HG03103 (cell line): ENCODE measurements around the gene ARL4D.
"Not testable (repeated sequence)": the region's sequence is repeated elsewhere in the genome, so short reads cannot be mapped to it uniquely, and the experiment has no call there.

ENCODE experiments used
- ATAC-seq: cut with Tn5 transposase; IDR thresholded peaks from one replicate; pipeline ENCODE4 v1.9.1; 2021; ENCODE audit warnings: low read depth; ENCODE audit not compliant: unreplicated experiment

Gene ARL4D

DNA sequence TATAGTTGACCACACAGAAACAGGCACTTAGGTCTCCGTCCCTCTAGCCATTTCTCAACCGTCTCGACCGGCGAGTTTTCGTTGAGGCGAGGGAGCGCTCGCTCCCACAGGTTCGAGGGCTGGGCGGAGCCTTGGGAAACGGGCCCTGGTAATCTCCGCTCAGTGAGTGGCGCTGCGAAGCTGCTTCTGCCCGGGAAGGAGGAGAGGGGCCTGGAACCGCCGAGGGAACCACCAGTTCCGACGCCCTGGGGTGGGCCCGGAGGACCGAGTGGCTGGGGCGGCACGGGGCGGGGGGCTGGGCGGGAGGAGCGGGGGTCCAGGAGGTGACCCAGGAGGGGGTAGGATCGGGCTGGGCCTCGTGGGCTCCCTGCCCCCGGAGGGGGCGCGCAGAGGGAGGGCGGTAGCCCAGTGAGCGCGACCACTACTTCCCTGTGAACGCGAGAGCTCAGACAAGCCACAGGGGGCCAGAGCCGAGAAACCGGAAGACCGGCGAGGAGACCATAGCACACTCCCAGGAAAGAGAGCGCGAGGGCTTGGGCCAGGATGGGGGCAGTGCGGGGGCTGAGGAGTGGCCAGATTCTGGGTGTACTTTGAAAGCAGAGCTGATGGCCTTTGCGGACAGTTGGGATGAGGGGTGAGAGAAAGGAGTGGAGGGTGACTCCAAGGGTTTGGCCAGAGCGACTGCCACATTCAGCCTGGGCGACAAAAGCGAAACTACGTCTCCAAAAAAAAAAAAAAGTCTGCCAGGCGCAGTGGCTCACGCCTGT is 29.9 kb upstream of the ARL4D start:
- no peak for ATAC-seq

DNA sequence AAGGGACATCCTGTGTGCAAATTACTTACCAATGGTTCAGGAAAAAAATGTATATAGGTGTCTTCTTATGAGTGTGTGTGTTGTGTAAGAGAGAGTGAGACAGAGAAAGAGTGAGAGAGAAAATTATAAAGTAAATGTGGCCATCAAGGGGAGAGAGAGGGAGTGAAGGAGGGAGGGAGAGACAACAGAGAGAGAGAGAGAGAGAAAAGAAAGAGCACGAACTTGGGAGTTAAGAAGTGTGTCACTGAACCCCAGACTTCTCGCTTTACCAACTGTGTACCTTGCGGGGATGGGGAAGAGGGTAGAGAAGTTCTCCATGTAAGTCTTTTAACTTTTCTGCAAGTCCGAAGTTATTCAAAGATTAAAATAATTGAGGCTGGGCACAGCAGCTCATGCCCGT is 28.8 kb upstream of the ARL4D start:
- ATAC-seq, result no peak

DNA sequence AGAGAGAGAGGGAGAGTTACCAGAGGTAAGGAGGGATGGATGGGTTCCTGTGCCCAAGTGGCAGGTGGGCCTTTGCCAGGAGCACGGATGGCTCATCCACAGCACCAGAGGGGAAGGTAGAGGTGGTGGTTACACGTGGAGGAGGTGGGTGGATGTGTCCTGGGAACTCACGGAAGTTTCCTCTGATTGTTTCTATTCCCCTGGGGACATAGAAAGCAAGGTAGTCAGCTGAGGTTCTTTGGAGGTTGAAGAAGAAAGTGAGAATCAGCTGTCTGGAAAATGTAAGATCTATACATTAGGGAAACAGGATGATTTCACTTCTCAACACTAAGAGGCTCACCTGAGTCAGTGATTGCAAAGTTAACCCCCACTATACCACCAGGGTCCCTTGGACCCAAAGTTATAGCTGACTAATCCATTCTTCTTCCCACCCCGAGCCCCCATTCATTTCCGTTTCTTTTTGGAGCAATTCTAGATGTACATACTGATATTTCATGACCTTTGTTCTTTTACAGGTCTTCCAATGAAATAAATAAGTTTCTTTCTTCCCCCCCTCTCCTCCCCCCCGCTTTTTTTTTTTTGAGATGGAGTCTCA is 27.5 kb upstream of the ARL4D start:
- no peak for ATAC-seq

DNA sequence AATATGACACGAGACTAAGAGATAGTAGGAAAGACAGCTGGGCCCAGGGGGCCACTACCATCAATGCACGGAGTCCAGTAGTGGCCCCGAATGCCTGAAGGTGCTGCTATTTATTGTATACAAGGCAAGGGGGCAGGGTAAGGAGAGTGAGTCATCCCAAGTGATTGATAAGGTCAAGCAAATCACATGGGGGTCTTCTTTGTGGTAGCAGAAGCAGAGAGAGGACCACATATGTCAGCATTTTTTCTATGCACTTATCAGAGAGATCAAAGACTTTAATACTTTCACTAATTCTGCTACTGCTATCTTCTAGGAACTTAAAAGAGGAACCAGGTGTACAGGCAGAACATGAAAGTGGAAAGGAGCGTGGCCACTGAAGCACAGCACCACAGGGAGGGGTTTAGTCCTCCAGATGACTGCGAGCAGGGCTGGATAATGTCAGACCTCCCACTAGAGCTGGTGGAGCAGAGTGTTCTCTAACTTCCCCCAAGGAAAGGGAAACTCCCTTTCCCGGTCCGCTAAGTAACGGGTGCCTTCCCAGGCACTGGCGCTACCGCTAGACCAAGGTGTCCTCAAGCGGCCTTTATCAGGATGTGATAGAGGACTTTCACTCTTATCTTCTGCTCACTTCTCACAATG is 26.4 kb upstream of the ARL4D start:
- ATAC-seq, result no peak

DNA sequence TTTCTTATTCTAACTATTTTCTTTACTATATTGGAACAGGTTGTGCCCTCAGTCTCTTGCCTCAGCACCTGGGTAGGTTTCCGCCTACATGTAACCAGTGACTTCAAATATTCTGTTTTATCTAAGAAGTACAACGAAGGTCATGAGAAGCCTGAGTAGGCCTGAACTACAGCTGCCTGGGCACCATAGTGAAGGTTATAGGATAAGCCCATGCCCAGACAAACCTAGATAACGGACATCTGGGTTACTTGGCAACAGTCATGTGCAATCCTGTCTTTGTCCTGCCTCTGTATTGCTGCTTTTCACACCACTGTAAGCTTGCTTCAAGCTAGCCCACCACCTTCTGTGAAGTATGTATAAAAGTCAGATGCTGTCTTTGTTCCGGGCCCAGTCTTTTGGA is 25.4 kb upstream of the ARL4D start:
- ATAC-seq, result no peak

DNA sequence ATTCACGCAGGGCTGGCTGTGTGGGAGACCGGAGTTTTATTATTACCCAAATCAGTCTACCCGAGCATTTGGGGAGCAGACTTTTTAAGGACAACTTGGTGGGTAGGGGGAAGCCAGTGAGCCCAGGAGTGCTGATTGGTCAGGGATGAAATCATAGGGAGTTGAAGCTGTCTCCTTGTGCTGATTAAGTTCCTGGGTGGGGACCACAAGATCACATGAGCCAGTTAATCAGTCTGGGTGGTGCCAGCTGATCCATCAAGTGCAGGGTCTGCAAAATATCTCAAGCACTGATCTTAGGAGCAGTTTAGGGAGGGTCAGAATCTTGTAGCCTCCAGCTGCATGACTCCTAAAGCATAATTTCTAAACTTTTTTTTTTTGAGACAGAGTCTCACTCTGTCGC is 22.9 kb upstream of the ARL4D start:
- ATAC-seq, result not testable (repeated sequence)

DNA sequence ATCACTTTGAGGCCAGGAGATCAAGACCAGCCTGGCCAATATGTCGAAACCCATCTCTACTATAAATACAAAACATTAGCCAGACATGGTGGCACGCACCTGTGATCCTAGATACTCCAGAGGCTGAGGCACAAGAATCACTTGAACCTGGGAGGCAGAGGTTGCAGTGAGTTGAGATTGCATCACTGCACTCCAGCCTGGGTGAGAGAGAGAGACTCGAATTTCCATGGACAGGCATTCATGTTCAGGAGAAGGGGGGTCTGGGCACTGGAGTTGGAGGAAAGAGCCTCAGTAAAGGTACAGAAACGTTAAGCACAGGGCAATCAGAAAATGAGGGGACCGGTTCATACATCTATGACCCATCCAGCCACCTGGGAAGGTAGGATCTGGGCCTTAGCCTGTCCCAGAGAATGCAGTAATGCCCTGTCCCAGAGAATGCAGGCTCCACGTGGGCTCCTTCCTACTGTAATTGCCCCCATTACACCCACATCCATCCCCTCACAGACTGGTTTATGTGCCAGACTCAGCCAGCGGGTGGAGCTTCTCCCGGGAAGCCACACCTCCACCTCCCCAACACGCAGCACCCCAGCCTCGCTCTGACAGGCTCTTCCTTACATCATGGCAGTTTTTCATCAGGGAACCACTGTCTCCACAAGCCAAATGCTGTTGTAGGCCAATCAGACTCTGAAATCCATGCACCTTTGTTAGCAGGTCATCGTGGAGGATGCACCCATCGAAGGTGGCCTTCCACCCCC is 21.6 kb upstream of the ARL4D start:
- ATAC-seq, result no peak

DNA sequence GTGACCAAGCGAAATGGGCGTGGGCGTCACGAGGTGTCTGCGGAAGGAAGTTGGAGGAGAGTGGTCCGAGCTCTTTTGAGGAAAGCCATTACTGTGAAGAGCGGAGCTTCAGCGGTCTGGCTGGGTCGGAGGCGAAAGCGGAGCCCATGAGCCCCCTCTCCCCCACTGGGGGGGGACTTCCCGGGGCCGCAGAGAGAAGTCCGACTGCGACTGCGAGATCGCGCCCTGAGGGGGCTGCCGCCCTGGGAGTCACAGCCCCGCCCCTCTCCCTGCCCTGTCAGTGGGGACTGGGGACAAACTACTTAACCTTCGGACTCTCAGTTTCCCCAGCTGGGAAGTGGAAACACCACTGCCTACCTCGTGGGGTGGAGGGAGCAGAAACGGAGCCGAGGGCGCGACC is 20.0 kb upstream of the ARL4D start:
- ATAC-seq, result no peak

DNA sequence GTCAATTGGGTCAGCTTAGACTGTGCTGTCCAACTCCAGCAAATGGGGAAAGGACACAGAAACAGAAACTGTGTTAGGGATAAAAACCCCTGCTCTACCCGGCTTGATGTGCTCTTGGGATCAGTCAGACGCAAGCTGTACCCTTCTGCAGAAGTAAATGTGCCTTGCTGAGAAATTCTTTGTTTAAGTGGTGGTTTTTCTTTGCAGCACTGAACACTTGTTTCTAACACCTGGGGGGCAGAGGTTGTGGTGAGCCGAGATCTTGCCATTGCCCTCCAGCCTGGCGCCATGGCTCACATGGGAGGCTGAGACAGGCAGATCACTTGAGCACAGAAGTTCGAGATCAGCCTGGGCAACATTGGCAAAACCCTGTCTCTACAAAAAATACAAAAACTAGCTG is 18.5 kb upstream of the ARL4D start:
- no peak for ATAC-seq

DNA sequence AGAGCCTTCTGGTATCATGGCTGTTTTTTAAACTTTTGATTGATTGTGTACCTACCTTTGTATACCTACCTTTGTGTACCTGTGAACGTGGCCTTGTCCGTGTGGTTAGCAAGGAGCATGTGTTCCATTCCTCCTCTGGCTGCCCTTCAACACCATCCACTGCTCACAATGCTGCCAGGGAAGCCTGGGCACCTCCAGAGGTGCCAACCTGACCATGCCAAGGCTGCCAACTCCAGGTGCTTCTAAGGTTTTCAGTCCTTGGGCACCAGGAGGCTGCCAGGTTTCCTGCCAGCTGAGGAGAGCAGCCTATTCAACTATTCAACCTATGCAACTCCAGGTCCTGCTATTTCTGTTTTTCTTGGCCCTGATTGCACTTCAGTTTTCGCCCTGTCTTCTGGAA is 17.6 kb upstream of the ARL4D start:
- no peak for ATAC-seq

DNA sequence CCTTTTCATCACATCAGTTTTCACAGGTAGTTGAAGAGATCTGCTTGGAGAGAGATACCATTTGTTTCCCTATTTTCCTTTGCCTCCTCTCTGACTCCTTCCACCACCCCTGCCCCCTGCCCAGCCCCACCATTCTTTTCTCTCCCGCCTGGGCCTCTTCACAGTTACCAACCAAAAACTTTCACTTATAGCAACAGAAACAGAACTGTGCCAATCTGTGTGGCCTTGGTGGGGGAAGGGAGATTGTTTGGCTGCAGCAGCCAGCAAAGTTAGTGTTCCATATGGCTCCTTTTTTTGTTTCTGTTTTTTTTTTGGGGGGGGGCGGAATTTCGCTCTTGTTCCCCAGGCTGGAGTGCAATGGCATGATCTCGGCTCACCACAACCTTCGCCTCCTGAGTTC is 17.2 kb upstream of the ARL4D start:
- ATAC-seq, result no peak

DNA sequence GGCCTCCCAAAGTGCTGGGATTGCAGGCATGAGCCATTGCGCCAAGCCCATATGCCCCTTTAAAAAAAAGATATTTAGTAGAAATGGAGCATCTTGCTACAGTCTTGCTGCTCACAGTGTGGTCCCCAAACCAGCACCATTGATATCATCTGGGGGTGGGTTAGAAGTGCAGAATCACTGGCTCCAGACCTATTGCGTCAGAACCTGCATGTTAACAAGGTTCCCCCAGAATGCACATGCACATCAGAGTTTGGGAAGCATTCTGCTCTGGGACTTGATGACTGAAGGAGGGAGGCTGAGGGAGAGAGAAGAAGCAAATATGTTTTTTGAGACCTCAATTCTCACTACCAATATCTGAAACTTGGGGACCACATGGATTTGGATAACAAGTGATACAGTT is 16.0 kb upstream of the ARL4D start:
- no peak for ATAC-seq

DNA sequence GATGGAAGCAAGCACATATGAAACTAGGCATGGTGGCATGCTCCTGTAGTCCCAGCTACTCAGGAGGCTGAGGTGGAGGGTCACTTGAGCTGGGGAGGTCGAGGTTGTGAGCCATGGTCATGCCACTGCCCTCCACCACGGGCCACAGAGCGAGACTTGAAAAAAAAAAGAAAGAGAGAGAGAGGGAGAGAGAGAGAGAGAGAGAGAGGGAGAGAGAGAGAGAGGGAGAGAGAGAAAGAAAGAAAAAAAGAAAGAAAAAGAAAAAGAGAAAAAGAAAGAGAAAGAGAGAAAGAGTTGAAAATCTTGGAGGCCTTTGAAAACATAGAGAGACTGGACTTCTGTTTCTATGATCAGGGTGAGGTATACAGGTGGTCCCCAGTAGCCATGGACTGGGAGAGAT is 15.4 kb upstream of the ARL4D start:
- ATAC-seq, result no peak

DNA sequence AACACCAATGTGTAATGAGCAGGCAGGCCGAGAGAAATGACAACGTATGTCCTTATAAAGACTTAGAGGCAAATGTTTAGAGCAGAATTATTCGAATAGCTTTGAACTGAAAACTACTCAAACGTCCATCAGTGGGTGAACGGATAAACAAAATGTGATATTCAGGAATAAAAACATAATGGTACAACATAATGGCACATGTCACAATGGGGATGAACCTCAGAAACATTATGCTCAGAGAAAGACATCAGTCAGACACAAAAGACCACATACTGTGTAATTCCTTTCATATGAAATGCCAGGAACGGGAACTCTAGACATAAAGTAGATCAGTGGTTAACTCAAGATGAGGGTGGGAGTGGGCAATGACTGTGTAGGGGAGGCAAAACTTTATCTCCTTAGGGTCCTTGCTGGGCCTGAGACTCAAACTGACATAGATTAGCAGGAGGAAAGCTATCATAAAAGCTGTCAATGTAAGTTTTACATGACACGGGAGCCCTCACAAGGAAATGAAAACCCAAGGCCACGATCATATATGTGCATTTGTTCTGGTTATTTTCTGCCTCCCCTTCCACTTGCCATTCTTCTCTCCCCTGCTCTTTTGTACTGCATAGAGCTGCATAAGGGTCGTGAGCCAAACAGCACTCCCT is 14.8 kb upstream of the ARL4D start:
- ATAC-seq, result no peak

DNA sequence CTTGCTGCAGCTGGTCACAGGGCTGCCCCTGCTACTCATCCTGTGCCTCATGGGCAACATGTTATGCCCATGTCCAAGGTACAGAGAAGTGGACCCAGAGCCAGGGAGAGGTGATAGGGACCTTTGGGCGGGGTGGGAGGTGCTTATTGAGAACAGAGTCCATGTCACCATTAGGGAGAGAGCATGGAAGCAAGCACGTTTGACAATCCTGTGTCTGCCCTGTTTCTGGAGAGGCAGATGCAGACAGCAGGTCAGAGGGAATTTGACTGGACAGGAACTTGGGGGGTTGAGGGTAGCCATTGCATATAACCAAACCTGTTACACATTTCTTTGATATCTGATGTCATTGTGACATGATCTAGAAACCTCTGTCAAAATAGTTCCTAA is 14.3 kb upstream of the ARL4D start:
- no peak for ATAC-seq

DNA sequence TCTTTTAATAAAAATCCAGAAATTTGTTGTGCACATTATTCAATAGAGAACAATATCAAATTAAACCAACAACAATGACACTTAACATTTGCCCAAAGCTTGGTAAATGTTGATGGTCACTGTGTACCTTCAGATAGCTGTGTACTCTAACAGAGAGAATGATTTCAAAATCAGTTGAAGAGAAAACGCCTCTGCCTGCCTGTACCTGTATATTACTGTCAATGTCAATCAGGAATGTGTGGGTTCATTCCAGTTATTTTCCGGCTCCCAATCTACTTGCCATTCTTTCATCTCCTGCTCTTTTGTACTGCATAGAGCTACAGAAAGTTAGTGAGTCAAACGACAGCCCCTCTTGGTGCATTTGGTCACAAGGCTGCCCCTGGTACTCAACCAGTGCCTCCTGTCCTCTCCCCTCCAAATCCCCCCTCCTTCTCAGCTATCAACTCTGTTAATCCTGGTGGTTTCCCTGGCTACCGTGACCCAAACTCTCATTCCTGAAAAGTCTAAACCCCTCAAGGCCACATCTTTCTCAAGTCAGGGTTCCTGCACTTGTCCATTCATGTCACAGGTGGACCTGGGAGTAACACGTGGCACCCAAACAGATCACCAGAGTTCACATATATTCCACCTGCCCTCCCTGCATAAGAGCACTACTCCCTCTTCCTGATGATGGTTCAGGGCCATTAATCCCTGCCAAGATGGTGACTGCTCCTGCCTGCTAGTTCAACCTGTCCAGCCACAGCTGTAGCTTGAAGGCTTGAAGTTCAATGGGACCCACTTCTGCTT is 13.6 kb upstream of the ARL4D start:
- no peak for ATAC-seq

DNA sequence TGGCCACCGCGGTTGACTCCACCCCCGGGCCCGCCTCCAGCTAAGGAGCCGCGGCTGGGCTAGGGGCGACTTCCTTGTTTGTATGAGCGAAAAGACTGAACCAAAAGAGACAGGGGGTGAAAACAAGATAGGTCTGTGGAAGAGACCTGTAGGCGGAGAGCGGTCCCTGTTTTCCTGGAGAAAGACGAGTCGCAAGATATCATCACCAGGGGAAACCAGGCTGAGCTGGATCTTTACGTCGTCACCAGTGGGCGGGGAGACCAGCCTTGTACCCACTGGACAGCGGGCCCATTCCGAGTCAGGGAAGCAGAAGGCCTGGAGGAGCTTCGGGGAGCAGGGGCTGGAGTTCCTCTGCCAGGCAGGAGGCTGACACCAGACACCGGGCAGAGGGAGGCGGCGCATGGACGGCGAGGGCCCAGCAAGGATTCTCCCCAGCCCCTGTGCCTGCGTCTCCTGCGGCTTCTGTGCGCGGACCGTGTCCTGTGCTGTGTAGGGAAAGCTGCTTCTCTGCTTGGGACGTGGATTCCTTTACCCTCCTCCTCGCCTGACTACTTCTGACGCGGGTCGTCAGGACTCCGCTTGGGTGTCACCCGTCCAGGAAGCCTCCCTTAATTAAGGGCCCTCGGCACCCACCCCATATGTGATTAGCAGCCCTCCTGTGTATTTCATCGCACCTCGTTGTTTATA is 10.3 kb upstream of the ARL4D start:
- peak; percentile 57 for ATAC-seq

DNA sequence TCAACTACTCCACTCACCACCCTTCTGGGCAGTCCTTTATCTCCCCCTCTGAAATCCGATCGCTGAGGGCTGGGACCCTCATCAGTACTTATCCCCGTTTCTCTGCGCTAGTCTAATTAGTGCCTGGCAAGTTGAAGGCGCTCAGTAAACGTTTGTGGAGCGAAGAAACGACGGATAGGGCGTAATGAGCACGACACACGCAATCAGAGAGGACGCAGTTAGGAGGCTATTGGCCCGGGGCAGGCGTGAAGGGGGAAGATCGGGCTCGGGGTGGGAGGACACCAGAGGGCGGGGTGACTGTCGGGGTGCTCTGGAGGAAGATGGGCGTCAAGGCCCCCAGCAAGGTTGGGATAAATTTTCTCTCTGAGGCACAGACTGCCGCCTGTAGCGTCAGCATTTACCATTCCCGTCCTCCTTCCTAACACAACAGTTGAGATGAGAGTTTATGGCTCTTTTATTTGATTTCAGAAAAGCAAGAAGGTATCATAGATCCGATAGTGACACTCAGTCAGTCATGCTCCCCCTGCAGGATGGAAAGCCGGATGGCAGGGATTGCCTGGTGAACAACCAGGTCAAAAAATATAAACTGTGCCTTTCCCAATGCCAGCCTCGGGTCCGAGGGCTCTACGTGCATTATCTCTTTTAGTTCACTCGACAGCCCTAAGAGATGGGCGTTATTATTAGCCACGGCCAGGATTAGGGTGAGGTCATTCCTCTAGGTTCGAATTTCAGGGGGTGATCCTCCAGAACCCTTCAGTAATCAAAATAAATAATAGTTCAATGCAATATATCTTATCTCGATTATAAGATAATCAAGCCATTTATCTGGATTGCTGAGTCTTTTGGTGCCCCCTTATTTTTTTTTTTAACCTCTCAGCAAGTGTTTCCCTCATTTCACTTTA is 9.5 kb upstream of the ARL4D start:
- ATAC-seq, result peak; percentile 42

DNA sequence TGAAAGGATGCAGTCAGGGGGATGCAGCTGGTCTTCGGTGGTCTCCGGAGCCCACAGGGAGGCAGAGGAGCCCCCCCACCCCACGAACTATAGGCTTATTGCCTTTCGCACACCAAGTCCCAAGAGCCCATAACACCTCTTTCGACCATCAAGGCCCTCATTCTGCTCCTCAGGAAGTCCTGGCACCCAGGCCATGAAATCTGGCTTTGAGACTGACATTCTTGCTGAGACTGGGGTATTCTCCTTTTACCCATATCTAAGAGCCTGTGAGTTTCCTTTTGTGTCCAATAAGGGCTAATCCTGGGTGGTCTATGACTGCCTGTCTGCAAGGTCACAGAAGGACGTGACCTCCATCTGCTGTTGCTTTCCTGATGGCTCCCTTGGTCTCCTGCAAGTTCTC is 6.4 kb upstream of the ARL4D start:
- ATAC-seq, result no peak
